Breast epithelium (tissue), 4 donors: ENCODE measurements around the gene KIF17. TPM values are rescaled to one million over a fixed set of nuclear protein-coding genes. Genes with fewer than 3 reads are reported as not detected.

Source experiments
- DNase-seq, 2 donors: peaks; one replicate each; pipeline ENCODE4 v3.0.0-alpha.2; 2019; ENCODE audit warnings: low spot score in 2 of 2
- H3K27ac ChIP-seq, 2 donors: fragments of 200-600 bp; sonication (generic) in 1 of 2; one replicate each; pipeline ENCODE4 v1.5.1; 2016 to 2019; ENCODE audit warnings: mild to moderate bottlenecking in 1 of 2
- H3K27me3 ChIP-seq, 2 donors: fragments of 200-600 bp; sonication (generic) in 1 of 2; one replicate each; pipeline versions ENCODE4 v1.5.1 to v1.6.0; 2017 to 2019; ENCODE audit warnings: control low read depth in 1 of 2, mild to moderate bottlenecking in 1 of 2
- H3K36me3 ChIP-seq: fragments of 200-600 bp; one replicate; pipeline ENCODE4 v1.5.1; 2019
- H3K4me1 ChIP-seq, 2 donors: fragments of 200-600 bp; sonication (generic); one replicate each; pipeline ENCODE4 v1.5.1; 2016 to 2019; ENCODE audit warnings: control low read depth in 1 of 2
- H3K4me3 ChIP-seq, 3 donors: fragments of 200-600 bp; sonication (generic); 1 replicate in 2 of 3; 2 replicates in 1 of 3; pipeline ENCODE4 v1.5.1; 2016 to 2019; ENCODE audit warnings: mild to moderate bottlenecking in 3 of 3, moderate library complexity in 2 of 3
- H3K9me3 ChIP-seq, 2 donors: fragments of 200-600 bp; sonication (generic) in 1 of 2; one replicate each; pipeline ENCODE4 v1.5.1; 2016 to 2019; ENCODE audit warnings: control low read depth in 1 of 2
- POLR2A ChIP-seq: fragments of 450-650 bp; IDR thresholded peaks from one replicate; pipeline ENCODE4 v1.6.1; 2016; ENCODE audit warnings: antibody characterized with exemption, mild to moderate bottlenecking, moderate library complexity
- POLR2AphosphoS5 ChIP-seq, 3 donors: sonication (generic); formaldehyde crosslinking; IDR thresholded peaks; one replicate each; pipeline ENCODE4 v1.6.1; 2017; ENCODE audit warnings: antibody characterized with exemption in 3 of 3
- intact Hi-C: fragments of 100-400 bp; cut with DNase I; formaldehyde crosslinking; loops from one replicate; pipeline ENCODE4 v1.15.1; 2023; ENCODE audit warnings: low total_unique reads
- total RNA-seq, 3 donors: library from RNA; depleted of rRNA; stranded (reverse); fragments of >200 nt; gene quantifications; one replicate each; pipeline ENCODE4 v1.1.0, GENCODE V29; 2016
- TF ChIP-seq, protein P1 (sequence below), 3 donors: fragments of 450-650 bp; IDR thresholded peaks; one replicate each; pipeline ENCODE4 v1.5.1; 2016 to 2017; ENCODE audit warnings: antibody characterized with exemption in 3 of 3, mild to moderate bottlenecking in 3 of 3, moderate library complexity in 3 of 3

Gene KIF17
- total RNA-seq, 3 donors from 2014 or later, result 1.8 to 3.5 (median 2.0) TPM

DNA sequence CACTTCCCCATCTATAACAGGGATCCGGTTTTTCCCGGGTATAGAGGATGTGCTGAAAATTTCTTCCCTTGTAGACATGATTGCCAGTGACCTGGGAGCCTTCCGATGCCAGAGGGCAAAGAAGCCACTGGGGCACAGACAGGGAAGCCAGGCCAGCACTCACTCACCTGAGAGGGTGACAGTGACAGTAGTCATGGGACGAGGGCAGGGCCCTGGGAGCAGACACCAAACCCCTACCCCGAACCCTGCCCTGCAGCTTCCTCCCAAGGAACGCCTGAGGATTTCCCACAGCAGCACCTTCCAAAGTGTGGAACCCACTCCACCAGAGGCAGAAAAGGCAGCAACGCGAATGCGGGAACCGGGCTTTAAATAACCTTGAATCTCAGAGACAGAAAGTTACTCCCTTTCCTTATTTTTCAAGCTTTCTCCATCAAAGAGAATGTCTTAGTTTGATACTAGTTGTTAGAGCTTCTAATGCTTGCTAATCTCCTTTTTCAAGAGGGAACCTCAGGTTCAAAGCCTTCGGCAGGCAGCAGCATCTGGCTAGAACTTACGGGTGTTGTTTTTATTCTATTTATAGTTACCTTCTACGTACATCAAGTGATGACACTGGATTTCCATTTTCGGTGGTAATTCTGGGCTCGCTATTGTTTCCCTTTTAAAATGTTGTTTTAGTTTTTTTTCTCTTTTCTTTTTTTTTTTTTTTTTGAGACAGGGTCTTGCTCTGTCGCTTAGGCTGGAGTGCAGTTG, 59.5 kb downstream of the KIF17 start:
- no peak for DNase-seq
- H3K4me1 ChIP-seq, result peaks cover 5 to 7% of the 10 kb centered on the region in 2 donors
- no peak overlapping the region for H3K4me3 ChIP-seq
- no peaks in the 10 kb centered on the region for H3K27me3 ChIP-seq
- intact Hi-C loops, result no loop called here
- TF ChIP-seq POLR2AphosphoS5 (IDR thresholded peaks at IDR 0.05), result no peak
- no peak for TF ChIP-seq POLR2A
- TF ChIP-seq, protein P1, sequence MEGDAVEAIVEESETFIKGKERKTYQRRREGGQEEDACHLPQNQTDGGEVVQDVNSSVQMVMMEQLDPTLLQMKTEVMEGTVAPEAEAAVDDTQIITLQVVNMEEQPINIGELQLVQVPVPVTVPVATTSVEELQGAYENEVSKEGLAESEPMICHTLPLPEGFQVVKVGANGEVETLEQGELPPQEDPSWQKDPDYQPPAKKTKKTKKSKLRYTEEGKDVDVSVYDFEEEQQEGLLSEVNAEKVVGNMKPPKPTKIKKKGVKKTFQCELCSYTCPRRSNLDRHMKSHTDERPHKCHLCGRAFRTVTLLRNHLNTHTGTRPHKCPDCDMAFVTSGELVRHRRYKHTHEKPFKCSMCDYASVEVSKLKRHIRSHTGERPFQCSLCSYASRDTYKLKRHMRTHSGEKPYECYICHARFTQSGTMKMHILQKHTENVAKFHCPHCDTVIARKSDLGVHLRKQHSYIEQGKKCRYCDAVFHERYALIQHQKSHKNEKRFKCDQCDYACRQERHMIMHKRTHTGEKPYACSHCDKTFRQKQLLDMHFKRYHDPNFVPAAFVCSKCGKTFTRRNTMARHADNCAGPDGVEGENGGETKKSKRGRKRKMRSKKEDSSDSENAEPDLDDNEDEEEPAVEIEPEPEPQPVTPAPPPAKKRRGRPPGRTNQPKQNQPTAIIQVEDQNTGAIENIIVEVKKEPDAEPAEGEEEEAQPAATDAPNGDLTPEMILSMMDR (IDR thresholded peaks at IDR 0.05), result no peak
- no peaks in the 10 kb centered on the region for H3K9me3 ChIP-seq
- H3K27ac ChIP-seq, result no peak overlapping the region
- H3K36me3 ChIP-seq, result no peaks in the 10 kb centered on the region

DNA sequence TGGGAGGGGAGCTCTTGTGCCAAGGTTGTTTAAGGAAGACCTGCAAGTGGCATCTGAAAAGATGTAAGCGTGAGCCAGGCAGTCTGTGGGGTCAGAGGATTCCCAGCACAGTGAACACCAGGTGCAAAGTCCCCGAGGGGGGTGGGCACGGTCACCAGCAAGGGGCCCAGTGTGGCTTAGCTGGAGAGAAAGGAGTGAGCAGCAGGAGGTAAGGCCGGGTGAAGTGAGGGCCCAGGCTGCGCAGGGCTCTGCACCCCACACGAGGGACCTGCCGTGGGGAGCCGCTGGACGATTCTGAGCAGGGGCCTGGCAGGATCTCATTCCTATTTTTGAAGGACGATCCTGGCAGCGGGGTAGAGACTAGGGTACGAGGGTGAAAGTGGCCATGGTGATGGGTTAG, 60.8 kb downstream of the KIF17 start:
- H3K27me3 ChIP-seq, result no peaks in the 10 kb centered on the region
- no peaks in the 10 kb centered on the region for H3K36me3 ChIP-seq
- peaks cover 5 to 7% of the 10 kb centered on the region in 2 donors for H3K4me1 ChIP-seq
- TF ChIP-seq POLR2A (no peak), POLR2AphosphoS5 (IDR thresholded peaks at IDR 0.05) (no peak)
- TF ChIP-seq, protein P1 (IDR thresholded peaks at IDR 0.05), result no peak
- no peak for DNase-seq
- no peak overlapping the region for H3K27ac ChIP-seq
- H3K4me3 ChIP-seq, result no peak overlapping the region
- intact Hi-C loops, result no loop called here
- no peaks in the 10 kb centered on the region for H3K9me3 ChIP-seq

DNA sequence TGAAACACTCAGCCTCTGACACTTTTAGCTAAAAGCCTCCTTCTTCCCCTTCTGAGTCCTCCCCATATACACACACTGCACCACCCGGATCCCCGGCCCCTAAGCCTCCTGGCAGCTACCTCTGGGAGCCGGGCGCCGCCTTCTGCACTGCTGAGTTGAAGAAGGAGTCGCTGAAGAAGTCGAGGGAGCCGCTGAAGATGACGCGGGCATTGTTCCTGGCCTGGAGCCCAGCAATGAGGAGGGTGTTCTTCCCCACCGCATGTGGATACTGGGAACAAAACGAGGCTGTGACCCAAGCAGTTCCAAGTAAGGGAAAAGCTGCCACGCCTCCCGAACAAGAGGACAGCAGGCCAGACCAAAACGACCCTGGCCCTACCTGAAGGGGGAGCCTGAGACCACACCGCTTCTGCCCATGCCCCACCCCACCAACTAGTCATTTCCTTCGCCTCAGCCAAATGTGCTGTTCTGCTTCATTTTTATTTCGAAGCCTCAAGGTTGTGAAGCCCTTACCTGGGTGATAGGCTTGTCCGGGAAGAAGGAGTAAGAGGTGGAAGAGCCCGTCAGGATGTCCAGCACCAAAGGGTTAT, 63.6 kb downstream of the KIF17 start:
- Histone ChIP-seq H3K27ac (peak overlapping the region in 1 of 2 donors; percentile 34), H3K36me3 (no peaks in the 10 kb centered on the region), H3K27me3 (no peaks in the 10 kb centered on the region), H3K4me1 (no peaks in the 10 kb centered on the region), H3K9me3 (no peaks in the 10 kb centered on the region), H3K4me3 (no peak overlapping the region)
- DNase-seq, result no peak
- TF ChIP-seq POLR2A (no peak), POLR2AphosphoS5 (IDR thresholded peaks at IDR 0.05) (no peak)
- TF ChIP-seq, protein P1 (IDR thresholded peaks at IDR 0.05), result no peak
- intact Hi-C loops, result no loop called here

DNA sequence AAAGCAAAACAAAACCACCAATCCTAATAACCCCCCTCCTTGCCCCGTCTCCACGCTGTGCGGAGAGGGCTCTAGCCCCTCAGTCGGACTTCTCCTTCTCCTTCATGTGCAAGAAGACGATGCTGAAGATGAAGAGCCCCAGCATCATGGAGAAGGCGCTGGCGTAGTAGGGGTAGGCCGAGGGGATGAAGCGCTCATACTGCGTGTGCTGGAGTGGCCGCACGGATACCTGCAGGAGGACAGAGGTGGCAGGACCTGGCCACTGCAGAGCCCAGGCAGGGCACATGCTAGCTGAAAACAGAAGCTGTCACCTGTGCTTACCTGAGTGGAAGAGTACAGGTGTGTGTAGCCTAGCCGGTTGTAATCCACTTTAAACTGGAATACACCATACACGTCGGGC, 65.5 kb downstream of the KIF17 start:
- H3K36me3 ChIP-seq, result no peaks in the 10 kb centered on the region
- TF ChIP-seq POLR2A (no peak), POLR2AphosphoS5 (IDR thresholded peaks at IDR 0.05) (no peak)
- TF ChIP-seq, protein P1 (IDR thresholded peaks at IDR 0.05), result no peak

DNA sequence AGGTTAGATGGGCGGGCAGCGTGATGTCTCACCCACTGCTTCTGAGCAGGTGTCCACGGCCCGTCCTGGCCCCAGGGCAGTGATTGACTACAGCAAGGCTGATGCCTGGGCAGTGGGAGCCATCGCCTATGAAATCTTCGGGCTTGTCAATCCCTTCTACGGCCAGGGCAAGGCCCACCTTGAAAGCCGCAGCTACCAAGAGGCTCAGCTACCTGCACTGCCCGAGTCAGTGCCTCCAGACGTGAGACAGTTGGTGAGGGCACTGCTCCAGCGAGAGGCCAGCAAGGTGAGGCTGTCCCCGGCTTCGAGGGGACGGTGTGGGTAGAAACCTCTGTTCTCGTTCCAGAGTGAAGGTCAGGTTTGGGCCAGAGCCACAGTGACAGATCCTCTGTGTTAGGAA, 68.9 kb downstream of the KIF17 start:
- no peak for DNase-seq
- Histone ChIP-seq H3K4me3 (no peak overlapping the region), H3K27ac (no peak overlapping the region), H3K27me3 (no peaks in the 10 kb centered on the region), H3K9me3 (no peaks in the 10 kb centered on the region), H3K36me3 (no peaks in the 10 kb centered on the region), H3K4me1 (no peaks in the 10 kb centered on the region)
- TF ChIP-seq, protein P1 (IDR thresholded peaks at IDR 0.05), result no peak
- TF ChIP-seq POLR2AphosphoS5 (IDR thresholded peaks at IDR 0.05) (no peak), POLR2A (no peak)
- intact Hi-C loops, result no loop called here

More for the DNA sequence above, 65.5 kb downstream of the KIF17 start:
- Histone ChIP-seq H3K27me3 (no peaks in the 10 kb centered on the region), H3K9me3 (no peaks in the 10 kb centered on the region), H3K27ac (no peak overlapping the region), H3K4me1 (no peaks in the 10 kb centered on the region), H3K4me3 (no peak overlapping the region)
- no peak for DNase-seq
- intact Hi-C loops, result no loop called here
